ENCODE results near the gene ULK3.

Gene ULK3

DNA sequence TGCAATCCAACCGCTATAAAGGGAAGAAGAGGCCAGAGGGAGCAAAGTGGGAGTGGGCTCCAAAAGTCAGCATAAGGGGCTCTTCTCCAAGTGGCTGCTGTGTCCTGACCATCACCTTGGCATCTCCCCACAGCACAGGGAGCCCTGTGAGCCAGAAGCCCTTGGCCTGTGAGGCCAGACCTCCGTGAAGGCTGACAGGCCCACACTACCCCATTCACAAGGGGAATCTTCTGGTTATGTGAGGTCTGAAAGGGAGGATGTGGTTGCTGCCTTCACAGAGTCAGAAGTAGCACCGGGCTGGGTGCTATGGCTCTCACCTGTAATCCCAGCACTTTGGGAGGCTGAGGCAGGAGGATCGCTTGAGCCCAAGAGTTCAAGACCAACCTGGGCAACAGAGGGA is 2.6 kb upstream of the ULK3 start (continued):
- TF ChIP-seq ZNF623 (tag by site-specific recombination; IDR thresholded peaks at IDR 0.05) (no peak), ZNF211 (tag by site-specific recombination; IDR thresholded peaks at IDR 0.05; ENCODE audit: low read depth) (no peak), YY2 (tag by site-specific recombination; IDR thresholded peaks at IDR 0.05) (no peak), ZNF140 (tag by site-specific recombination; IDR thresholded peaks at IDR 0.05) (no peak), PRDM1 (tag by site-specific recombination; IDR thresholded peaks at IDR 0.05) (no peak), ZNF132 (tag by site-specific recombination; IDR thresholded peaks at IDR 0.05; ENCODE audit: borderline replicate concordance) (no peak), ZNF2 (tag by site-specific recombination; IDR thresholded peaks at IDR 0.05) (no peak), ZNF514 (tag by site-specific recombination; IDR thresholded peaks at IDR 0.05) (no peak), KLF7 (tag by site-specific recombination; IDR thresholded peaks at IDR 0.05; ENCODE audit: borderline replicate concordance) (no peak), ZNF473 (tag by site-specific recombination; IDR thresholded peaks at IDR 0.05) (no peak), ZFP69B (tag by site-specific recombination; IDR thresholded peaks at IDR 0.05) (no peak), ZNF629 (tag by site-specific recombination; IDR thresholded peaks at IDR 0.05) (no peak)
- TF ChIP-seq, protein P1, sequence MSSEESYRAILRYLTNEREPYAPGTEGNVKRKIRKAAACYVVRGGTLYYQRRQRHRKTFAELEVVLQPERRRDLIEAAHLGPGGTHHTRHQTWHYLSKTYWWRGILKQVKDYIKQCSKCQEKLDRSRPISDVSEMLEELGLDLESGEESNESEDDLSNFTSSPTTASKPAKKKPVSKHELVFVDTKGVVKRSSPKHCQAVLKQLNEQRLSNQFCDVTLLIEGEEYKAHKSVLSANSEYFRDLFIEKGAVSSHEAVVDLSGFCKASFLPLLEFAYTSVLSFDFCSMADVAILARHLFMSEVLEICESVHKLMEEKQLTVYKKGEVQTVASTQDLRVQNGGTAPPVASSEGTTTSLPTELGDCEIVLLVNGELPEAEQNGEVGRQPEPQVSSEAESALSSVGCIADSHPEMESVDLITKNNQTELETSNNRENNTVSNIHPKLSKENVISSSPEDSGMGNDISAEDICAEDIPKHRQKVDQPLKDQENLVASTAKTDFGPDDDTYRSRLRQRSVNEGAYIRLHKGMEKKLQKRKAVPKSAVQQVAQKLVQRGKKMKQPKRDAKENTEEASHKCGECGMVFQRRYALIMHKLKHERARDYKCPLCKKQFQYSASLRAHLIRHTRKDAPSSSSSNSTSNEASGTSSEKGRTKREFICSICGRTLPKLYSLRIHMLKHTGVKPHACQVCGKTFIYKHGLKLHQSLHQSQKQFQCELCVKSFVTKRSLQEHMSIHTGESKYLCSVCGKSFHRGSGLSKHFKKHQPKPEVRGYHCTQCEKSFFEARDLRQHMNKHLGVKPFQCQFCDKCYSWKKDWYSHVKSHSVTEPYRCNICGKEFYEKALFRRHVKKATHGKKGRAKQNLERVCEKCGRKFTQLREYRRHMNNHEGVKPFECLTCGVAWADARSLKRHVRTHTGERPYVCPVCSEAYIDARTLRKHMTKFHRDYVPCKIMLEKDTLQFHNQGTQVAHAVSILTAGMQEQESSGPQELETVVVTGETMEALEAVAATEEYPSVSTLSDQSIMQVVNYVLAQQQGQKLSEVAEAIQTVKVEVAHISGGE (tag by site-specific recombination; conservative IDR thresholded peaks at IDR 0.05; ENCODE audit: low read depth), result no peak

DNA sequence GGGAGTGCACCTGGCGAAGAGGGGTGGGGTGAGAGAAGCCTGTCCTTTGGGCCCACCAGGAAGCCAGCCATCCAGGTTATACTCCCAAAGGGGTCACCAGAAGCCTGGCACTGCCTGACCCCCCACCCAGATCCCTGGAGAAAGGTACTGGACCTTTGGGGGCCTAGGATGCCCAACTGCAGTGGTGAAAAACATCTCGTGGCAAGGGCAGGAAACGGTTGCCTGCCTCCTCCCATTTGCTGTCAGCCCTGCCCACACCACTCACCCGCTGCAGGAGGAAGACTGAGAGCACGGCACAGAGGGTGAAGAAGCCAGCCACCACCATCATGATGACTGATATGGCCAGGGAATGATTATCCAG is 2.2 kb upstream of the ULK3 start:
- ChIA-PET POLR2A (interaction anchor here (0.9 to 1.0 kb wide), 2 partner anchors 55 to 93 kb away, joined by 3 read pairs; partner anchors contain the start of gene COX5A), CTCF (interaction anchor here (1.2 to 4.5 kb wide), 2 partner anchors 12 to 57 kb away, joined by 4 to 29 read pairs; no protein-coding TSS in a partner anchor)
- TF ChIP-seq ZXDB (tag by site-specific recombination; IDR thresholded peaks at IDR 0.05) (no peak), ZNF23 (tag by site-specific recombination; IDR thresholded peaks at IDR 0.05; ENCODE audit: borderline replicate concordance) (no peak)
- peaks cover 21 to 55% of the 10 kb centered on the region in 2 experiments for H3K36me3 ChIP-seq (ENCODE audit: control insufficient read depth in 2 of 2, insufficient read depth in 1 of 2, low read length in 2 of 2)
- no peak overlapping the region for H3K4me3 ChIP-seq (ENCODE audit: low read depth, low read length)
- H3K4me1 ChIP-seq (ENCODE audit: control insufficient read depth, insufficient read depth, low read length), result peaks cover 10% of the 10 kb centered on the region
- H3K9me3 ChIP-seq (ENCODE audit: control insufficient read depth, insufficient read depth, low read depth, low read length), result no peaks in the 10 kb centered on the region
- H3K27ac ChIP-seq (ENCODE audit: extremely low read depth, low read depth, low read length), result peak overlapping the region; percentile 37; the same call in 1 of the 2 replicates

DNA sequence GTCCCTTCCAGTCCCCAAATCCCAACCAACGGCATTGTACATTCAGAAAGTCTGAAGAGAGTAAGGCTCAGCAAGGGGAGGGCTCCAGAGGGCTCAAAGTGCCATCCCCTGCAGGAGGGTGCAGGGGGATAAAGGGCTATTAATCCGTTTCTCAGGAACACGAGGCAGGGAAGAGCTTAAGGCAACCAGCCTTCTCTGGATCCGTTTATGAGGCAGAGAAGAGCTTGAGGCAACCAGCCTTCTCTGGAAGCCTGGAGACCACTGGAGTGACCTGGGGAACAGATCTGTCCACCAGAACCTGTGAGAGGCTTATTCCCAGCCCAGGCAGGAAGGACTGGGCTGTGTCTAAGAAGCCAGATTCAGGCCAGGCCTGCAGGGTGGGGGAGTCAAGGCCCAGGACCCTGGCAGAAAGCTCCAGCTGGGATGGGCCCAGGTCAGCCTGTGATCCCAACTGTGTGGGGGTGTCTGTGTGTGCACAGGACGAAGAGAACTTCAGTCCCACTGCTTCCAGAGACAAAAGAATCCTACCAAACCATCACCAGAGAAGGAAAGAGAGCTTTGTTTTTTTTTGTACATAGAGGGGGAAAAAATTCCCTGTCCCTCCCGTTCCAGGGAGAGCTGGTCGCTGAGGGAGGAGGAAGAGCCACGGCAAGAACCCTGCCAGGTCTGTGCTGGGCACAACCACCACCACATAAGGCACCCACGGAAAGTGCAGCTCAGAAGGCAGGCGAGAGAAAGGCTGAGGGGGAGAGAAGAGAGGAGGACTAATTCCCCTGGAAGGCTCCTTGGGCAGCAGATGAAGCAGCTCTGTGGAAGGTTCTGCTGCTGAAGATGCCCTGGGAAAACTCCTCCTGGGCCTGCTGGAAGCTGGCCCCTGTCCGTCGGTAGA is 1.6 kb upstream of the ULK3 start:
- ChIA-PET POLR2A (interaction anchor here (0.9 to 1.3 kb wide), 3 partner anchors 9 to 93 kb away, joined by 3 read pairs; partner anchors contain the start of gene COX5A), CTCF (interaction anchor here (0.5 to 4.5 kb wide), 7 partner anchors 9 to 205 kb away, joined by 4 to 29 read pairs (median 5); no protein-coding TSS in a partner anchor)
- peak overlapping the region; percentile 37; the same call in 1 of the 2 replicates for H3K27ac ChIP-seq (ENCODE audit: extremely low read depth, low read depth, low read length)
- H3K36me3 ChIP-seq (ENCODE audit: control insufficient read depth in 2 of 2, insufficient read depth in 1 of 2, low read length in 2 of 2), result peaks cover 14 to 52% of the 10 kb centered on the region in 2 experiments
- H3K4me3 ChIP-seq (ENCODE audit: low read depth, low read length), result no peak overlapping the region
- peaks cover 10% of the 10 kb centered on the region for H3K4me1 ChIP-seq (ENCODE audit: control insufficient read depth, insufficient read depth, low read length)
- no peaks in the 10 kb centered on the region for H3K9me3 ChIP-seq (ENCODE audit: control insufficient read depth, insufficient read depth, low read depth, low read length)
- TF ChIP-seq IKZF3 (tag by site-specific recombination; IDR thresholded peaks at IDR 0.05) (peak; percentile 11; the same call in 1 of the 2 replicates), ZNF324 (tag by site-specific recombination; IDR thresholded peaks at IDR 0.05) (no peak), SP2 (tag by site-specific recombination; IDR thresholded peaks at IDR 0.05) (0 out of 2 replicates have a peak, but pooled peaks have one; percentile 1), ZBTB17 (tag by site-specific recombination; IDR thresholded peaks at IDR 0.05) (0 out of 2 replicates have a peak, but pooled peaks have one; percentile 36)
